Astrocyte of the spinal cord (primary cell): ENCODE data around the gene TNIP1.

ENCODE experiments used
- DNase-seq: peaks from one replicate; pipeline ENCODE4 v3.0.0; 2011; ENCODE audit warnings: low read depth, low spot score
- H3K4me3 ChIP-seq: 2 replicates; pipeline ENCODE4 v1.5.1; 2011; ENCODE audit warnings: low read depth, mild to moderate bottlenecking, low read length, moderate library complexity
- CTCF ChIP-seq: IDR thresholded peaks from 2 replicates; pipeline ENCODE4 v1.5.1; 2012; ENCODE audit warnings: low read depth, mild to moderate bottlenecking, low read length, inconsistent platforms
- in situ Hi-C: cut with HindIII; loops from 2 replicates; pipeline ENCODE4 v1.10.0; 2017; ENCODE audit warnings: low sequenced_read_pairs

The TNIP1 gene

GRCh38 chr5:151094030-151094851, 13.4 kb upstream of the TNIP1 start:
- in situ Hi-C loops, result no loop called here
- DNase-seq, result no peak
- no peak overlapping the region for H3K4me3 ChIP-seq
- no peak for TF ChIP-seq CTCF

GRCh38 chr5:151093476-151093889, 12.6 kb upstream of the TNIP1 start:
- no peak for TF ChIP-seq CTCF
- in situ Hi-C loops, result no loop called here
- peak; percentile 79 for DNase-seq
- H3K4me3 ChIP-seq, result no peak overlapping the region

GRCh38 chr5:151092762-151093161, 11.9 kb upstream of the TNIP1 start:
- no peak overlapping the region for H3K4me3 ChIP-seq
- TF ChIP-seq CTCF, result no peak
- DNase-seq, result peak; percentile 84
- in situ Hi-C loops, result no loop called here

- H3K4me3 ChIP-seq, result no peak overlapping the region
- in situ Hi-C loops, result no loop called here
- DNase-seq, result no peak
- TF ChIP-seq CTCF, result no peak
Observed at GRCh38 chr5:151089726-151090125, 8.9 kb upstream of the TNIP1 start.

- TF ChIP-seq CTCF, result no peak
- DNase-seq, result no peak
- no peak overlapping the region for H3K4me3 ChIP-seq
- in situ Hi-C loops, result no loop called here
Observed at GRCh38 chr5:151088986-151089385, 8.2 kb upstream of the TNIP1 start.

GRCh38 chr5:151087486-151087885, 6.7 kb upstream of the TNIP1 start:
- no peak for TF ChIP-seq CTCF
- in situ Hi-C loops, result no loop called here

More at GRCh38 chr5:151087486-151087885, 6.7 kb upstream of the TNIP1 start:
- no peak for DNase-seq
- no peak overlapping the region for H3K4me3 ChIP-seq
